ES-I3 (cell line): ENCODE measurements around the gene C1QTNF3.

Experiments
- H3K36me3 ChIP-seq: 2 replicates; pipeline ENCODE4 v1.6.1; 2013; ENCODE audit warnings: mild to moderate bottlenecking, low read length, control low read depth, moderate library complexity; ENCODE audit not compliant: insufficient read depth
- H3K4me1 ChIP-seq: 2 replicates; pipeline ENCODE4 v1.6.1; 2013; ENCODE audit warnings: mild to moderate bottlenecking, control low read depth, low read length; ENCODE audit not compliant: insufficient read depth
- H3K9ac ChIP-seq: 2 replicates; pipeline ENCODE4 v1.6.1; 2013; ENCODE audit warnings: low read depth, mild to moderate bottlenecking, low read length, moderate library complexity
- H3K9me3 ChIP-seq: 2 replicates; pipeline ENCODE4 v1.6.1; 2013; ENCODE audit warnings: mild to moderate bottlenecking, low read length, moderate library complexity; ENCODE audit not compliant: control insufficient read depth, insufficient read depth

The C1QTNF3 gene

GRCh38 chr5:33981408-33982162, 61.4 kb downstream of the C1QTNF3 start:
- peaks cover 19% of the 10 kb centered on the region for H3K4me1 ChIP-seq
- H3K9me3 ChIP-seq, result no peaks in the 10 kb centered on the region
- no peaks in the 10 kb centered on the region for H3K36me3 ChIP-seq
- no peak overlapping the region for H3K9ac ChIP-seq

DNA sequence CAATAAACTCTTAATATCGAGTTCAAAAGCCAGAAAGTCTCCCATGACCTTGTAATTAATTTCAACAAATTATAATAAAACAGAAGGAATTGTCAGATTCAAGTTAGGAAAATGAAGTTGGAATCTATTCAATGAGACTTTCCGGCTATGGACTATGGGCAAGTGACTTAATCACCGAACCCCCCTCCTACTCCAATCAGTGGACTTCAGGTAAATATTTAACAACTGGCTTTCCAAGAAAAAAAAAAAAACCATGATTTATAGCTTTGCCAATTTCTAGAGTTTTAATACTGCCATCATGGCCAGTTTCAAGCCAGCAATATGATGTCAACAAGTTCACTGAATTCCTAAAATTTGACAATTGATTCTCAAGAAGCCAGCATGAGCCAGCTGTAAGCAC, 63.0 kb downstream of the C1QTNF3 start:
- peaks cover 22% of the 10 kb centered on the region for H3K4me1 ChIP-seq
- no peaks in the 10 kb centered on the region for H3K36me3 ChIP-seq
- no peak overlapping the region for H3K9ac ChIP-seq
- no peaks in the 10 kb centered on the region for H3K9me3 ChIP-seq

GRCh38 chr5:33978306-33978705, 64.7 kb downstream of the C1QTNF3 start:
- peaks cover 25% of the 10 kb centered on the region; the same call in 1 of the 2 replicates for H3K4me1 ChIP-seq
- H3K9me3 ChIP-seq, result no peaks in the 10 kb centered on the region
- no peaks in the 10 kb centered on the region for H3K36me3 ChIP-seq
- H3K9ac ChIP-seq, result no peak overlapping the region

DNA sequence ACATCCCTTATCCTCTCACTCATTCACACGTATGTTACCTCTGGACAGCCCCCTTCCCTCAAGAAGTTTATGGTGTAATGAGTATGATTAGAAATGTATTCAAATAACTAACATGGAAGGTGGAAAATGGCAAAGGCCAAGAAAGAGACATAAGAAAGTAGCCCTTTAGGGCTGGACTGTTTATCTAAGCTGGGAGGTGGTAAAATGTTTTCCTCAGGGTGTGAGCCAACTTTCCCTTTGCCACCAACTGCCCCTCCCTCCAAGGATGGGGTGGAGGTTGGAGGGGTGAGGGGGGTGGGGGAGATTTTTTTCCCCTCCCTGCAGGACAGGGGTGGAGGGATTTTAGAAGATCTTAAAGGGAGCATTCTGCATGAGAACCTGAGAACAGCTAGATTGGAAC, 66.7 kb downstream of the C1QTNF3 start:
- Histone ChIP-seq H3K4me1 (peaks cover 28% of the 10 kb centered on the region; the same call in 1 of the 2 replicates), H3K9ac (no peak overlapping the region), H3K9me3 (no peaks in the 10 kb centered on the region), H3K36me3 (no peaks in the 10 kb centered on the region)

- H3K36me3 ChIP-seq, result no peaks in the 10 kb centered on the region
- no peaks in the 10 kb centered on the region for H3K9me3 ChIP-seq
- peaks cover 28% of the 10 kb centered on the region; the same call in 1 of the 2 replicates for H3K4me1 ChIP-seq
- no peak overlapping the region for H3K9ac ChIP-seq
Observed at GRCh38 chr5:33975852-33976251, 67.2 kb downstream of the C1QTNF3 start.

DNA sequence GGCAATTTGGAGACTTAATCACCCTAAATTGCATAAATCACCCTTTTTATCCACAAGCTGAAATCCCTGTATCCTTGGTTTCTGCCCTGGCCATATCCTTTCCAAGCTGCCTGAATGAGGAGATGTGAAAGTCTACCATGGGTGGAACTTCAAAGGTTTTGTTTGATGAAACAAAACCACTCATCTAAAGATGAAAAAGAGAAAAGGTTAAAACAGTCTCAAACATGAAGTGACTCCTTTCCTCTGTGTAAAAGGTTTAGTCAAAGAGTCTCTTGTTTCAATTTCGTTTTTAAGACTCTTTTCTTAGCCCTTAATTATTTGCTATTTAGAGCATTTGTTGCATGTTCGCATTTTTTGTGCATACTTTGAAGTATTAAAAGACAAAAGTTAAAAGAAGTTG, 69.7 kb downstream of the C1QTNF3 start:
- H3K9me3 ChIP-seq, result no peaks in the 10 kb centered on the region
- H3K9ac ChIP-seq, result no peak overlapping the region
- H3K36me3 ChIP-seq, result no peaks in the 10 kb centered on the region
- H3K4me1 ChIP-seq, result peaks cover 24% of the 10 kb centered on the region

- Histone ChIP-seq H3K9ac (no peak overlapping the region), H3K36me3 (no peaks in the 10 kb centered on the region), H3K4me1 (peaks cover 8% of the 10 kb centered on the region), H3K9me3 (no peaks in the 10 kb centered on the region)
Observed at GRCh38 chr5:33969572-33970452, 73.2 kb downstream of the C1QTNF3 start.

- Histone ChIP-seq H3K9me3 (no peaks in the 10 kb centered on the region), H3K4me1 (peaks cover 7% of the 10 kb centered on the region; the same call in 1 of the 2 replicates), H3K9ac (no peak overlapping the region), H3K36me3 (no peaks in the 10 kb centered on the region)
Observed at GRCh38 chr5:33968211-33969005, 74.6 kb downstream of the C1QTNF3 start.
